Fibroblast of lung (primary cell): ENCODE measurements around the gene RND3. TPM values are rescaled to one million over a fixed set of nuclear protein-coding genes. Genes with fewer than 3 reads are reported as not detected.

Experiments used
- DNase-seq, 2 donors: peaks; one replicate each; pipeline versions ENCODE4 v3.0.0 to v3.0.0-alpha.2; 2010; ENCODE audit warnings: low read depth in 2 of 2
- H2AFZ ChIP-seq: 2 replicates; pipeline ENCODE4 v1.5.1; 2012; ENCODE audit warnings: low read length, control low read depth, inconsistent platforms
- H3K27ac ChIP-seq: 2 replicates; pipeline ENCODE4 v1.5.1; 2011; ENCODE audit warnings: low read length, control low read depth; ENCODE audit not compliant: insufficient read depth
- H3K27me3 ChIP-seq: 2 replicates; pipeline ENCODE4 v1.5.1; 2011; ENCODE audit warnings: mild to moderate bottlenecking, low read length; ENCODE audit not compliant: control insufficient read depth, insufficient read depth
- H3K36me3 ChIP-seq: 2 replicates; pipeline ENCODE4 v1.5.1; 2011; ENCODE audit warnings: low read length; ENCODE audit not compliant: control insufficient read depth, insufficient read depth
- H3K4me1 ChIP-seq: 2 replicates; pipeline ENCODE4 v1.5.1; 2011; ENCODE audit warnings: low read length; ENCODE audit not compliant: control insufficient read depth, insufficient read depth; ENCODE audit errors: extremely low read depth
- H3K4me2 ChIP-seq: 2 replicates; pipeline ENCODE4 v1.5.1; 2011; ENCODE audit warnings: low read length, control low read depth; ENCODE audit not compliant: insufficient read depth; ENCODE audit errors: extremely low read depth
- H3K4me3 ChIP-seq, 4 experiments: fragments of 200-600 bp in 1 of 4; sonication (generic) in 1 of 4; replicated peaks in 1 of 4; 2 replicates each; pipeline ENCODE4 v1.5.1; 2011 to 2016; ENCODE audit warnings: low read length in 4 of 4, low read depth in 3 of 4, mild to moderate bottlenecking in 3 of 4, control low read depth in 2 of 4, inconsistent platforms in 1 of 4, mixed read lengths in 1 of 4; ENCODE audit not compliant: insufficient read depth in 1 of 4; ENCODE audit errors: control extremely low read depth in 1 of 4
- H3K79me2 ChIP-seq: 2 replicates; pipeline ENCODE4 v1.5.1; 2012; ENCODE audit warnings: mild to moderate bottlenecking, low read length, inconsistent platforms; ENCODE audit not compliant: control insufficient read depth, insufficient read depth
- H3K9ac ChIP-seq: 2 replicates; pipeline ENCODE4 v1.5.1; 2011; ENCODE audit warnings: mild to moderate bottlenecking, low read length, control low read depth; ENCODE audit not compliant: insufficient read depth
- H3K9me3 ChIP-seq: 2 replicates; pipeline ENCODE4 v1.5.1; 2012; ENCODE audit warnings: low read depth, low read length; ENCODE audit not compliant: control insufficient read depth, insufficient read depth
- H4K20me1 ChIP-seq: 2 replicates; pipeline ENCODE4 v1.5.1; 2011; ENCODE audit warnings: low read length; ENCODE audit not compliant: control insufficient read depth, insufficient read depth; ENCODE audit errors: extremely low read depth
- EZH2 ChIP-seq: IDR thresholded peaks from 2 replicates; pipeline ENCODE4 v1.5.1; 2012; ENCODE audit warnings: low read length, control low read depth, mild to moderate bottlenecking; ENCODE audit errors: missing control alignments
- polyA plus RNA-seq, 2 donors: library from polyadenylated mRNA; depleted of rRNA in 1 of 2; stranded (reverse) in 1 of 2; unstranded in 1 of 2; fragments of >200 nt; gene quantifications; 2 replicates each; pipeline ENCODE4 v1.2.1, GENCODE V29; 2011 to 2012; ENCODE audit warnings: missing spikeins in 1 of 2
- total RNA-seq: library from RNA; depleted of rRNA; stranded (reverse); fragments of >200 nt; gene quantifications from 2 replicates; pipeline ENCODE4 v1.2.1, GENCODE V29; 2014
- TF ChIP-seq, protein P1 (sequence below), 2 donors: IDR thresholded peaks in 1 of 2; conservative IDR thresholded peaks in 1 of 2; 1 replicate in 1 of 2; 2 replicates in 1 of 2; pipeline ENCODE4 v1.5.1; 2011 to 2012; ENCODE audit warnings: low read length in 2 of 2, control low read depth in 1 of 2, inconsistent platforms in 1 of 2, low read depth in 1 of 2, mild to moderate bottlenecking in 1 of 2

Gene RND3
- total and polyA plus RNA-seq, 2 donors (not counting 1 experiment from before 2014, with no cell fraction given): 363 to 1,405 TPM

- Histone ChIP-seq H3K4me3 (no peak overlapping the region), H3K27me3 (no peaks in the 10 kb centered on the region), H3K9ac (no peak overlapping the region), H4K20me1 (no peaks in the 10 kb centered on the region), H3K4me2 (no peak overlapping the region), H3K27ac (no peak overlapping the region), H3K36me3 (no peaks in the 10 kb centered on the region), H3K4me1 (no peaks in the 10 kb centered on the region), H2AFZ (no peak overlapping the region), H3K9me3 (no peaks in the 10 kb centered on the region), H3K79me2 (no peaks in the 10 kb centered on the region)
- no peak for DNase-seq
- TF ChIP-seq, protein P1, sequence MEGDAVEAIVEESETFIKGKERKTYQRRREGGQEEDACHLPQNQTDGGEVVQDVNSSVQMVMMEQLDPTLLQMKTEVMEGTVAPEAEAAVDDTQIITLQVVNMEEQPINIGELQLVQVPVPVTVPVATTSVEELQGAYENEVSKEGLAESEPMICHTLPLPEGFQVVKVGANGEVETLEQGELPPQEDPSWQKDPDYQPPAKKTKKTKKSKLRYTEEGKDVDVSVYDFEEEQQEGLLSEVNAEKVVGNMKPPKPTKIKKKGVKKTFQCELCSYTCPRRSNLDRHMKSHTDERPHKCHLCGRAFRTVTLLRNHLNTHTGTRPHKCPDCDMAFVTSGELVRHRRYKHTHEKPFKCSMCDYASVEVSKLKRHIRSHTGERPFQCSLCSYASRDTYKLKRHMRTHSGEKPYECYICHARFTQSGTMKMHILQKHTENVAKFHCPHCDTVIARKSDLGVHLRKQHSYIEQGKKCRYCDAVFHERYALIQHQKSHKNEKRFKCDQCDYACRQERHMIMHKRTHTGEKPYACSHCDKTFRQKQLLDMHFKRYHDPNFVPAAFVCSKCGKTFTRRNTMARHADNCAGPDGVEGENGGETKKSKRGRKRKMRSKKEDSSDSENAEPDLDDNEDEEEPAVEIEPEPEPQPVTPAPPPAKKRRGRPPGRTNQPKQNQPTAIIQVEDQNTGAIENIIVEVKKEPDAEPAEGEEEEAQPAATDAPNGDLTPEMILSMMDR (conservative IDR thresholded peaks at IDR 0.05 in 1 of 2, IDR thresholded peaks at IDR 0.05 in 1 of 2; ENCODE audit: low read depth in 1 of 2, low read length in 2 of 2): no peak
- no peak for TF ChIP-seq EZH2
Measured at GRCh38 chr2:150507071-150507470, 19.6 kb upstream of the RND3 start.

GRCh38 chr2:150505178-150505577 is 17.7 kb upstream of the RND3 start:
- Histone ChIP-seq H3K27me3 (no peaks in the 10 kb centered on the region), H3K4me3 (no peak overlapping the region), H3K9me3 (no peaks in the 10 kb centered on the region), H3K4me1 (no peaks in the 10 kb centered on the region), H2AFZ (no peak overlapping the region), H3K79me2 (no peaks in the 10 kb centered on the region), H3K9ac (no peak overlapping the region), H3K27ac (no peak overlapping the region), H4K20me1 (no peaks in the 10 kb centered on the region), H3K36me3 (no peaks in the 10 kb centered on the region), H3K4me2 (no peak overlapping the region)
- TF ChIP-seq EZH2: no peak
- TF ChIP-seq, protein P1 (conservative IDR thresholded peaks at IDR 0.05 in 1 of 2, IDR thresholded peaks at IDR 0.05 in 1 of 2; ENCODE audit: low read depth in 1 of 2, low read length in 2 of 2): no peak
- no peak for DNase-seq

DNA sequence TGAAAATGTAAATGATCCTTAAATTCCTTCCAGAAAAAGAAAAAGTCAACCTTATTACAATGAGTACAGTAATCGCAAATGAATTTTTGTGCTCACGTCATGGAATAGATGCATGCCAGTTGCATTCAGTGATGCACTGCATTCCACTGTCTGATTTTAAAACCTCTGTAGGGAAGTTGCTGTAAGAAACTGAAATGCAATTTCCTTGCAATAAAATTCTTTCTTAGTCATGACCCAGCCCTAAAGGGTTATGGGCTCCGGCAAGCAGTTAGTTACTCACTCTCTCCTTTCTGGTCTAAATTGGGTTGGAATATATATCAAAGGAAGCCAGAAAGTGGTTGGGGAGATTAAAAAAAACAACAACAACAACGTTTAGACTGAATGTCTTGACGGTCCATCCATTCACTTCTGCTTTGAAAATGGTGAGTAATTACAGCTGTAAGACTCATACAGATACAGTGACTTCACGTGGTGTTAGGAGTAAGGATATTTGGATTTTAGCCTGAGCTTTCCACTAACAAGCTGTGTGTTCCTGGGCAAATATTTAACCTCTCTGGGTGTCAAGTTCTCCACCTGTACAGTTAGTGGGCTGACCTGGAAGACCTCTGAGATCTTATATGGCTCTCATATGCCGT is 8.6 kb upstream of the RND3 start:
- Histone ChIP-seq H2AFZ (no peak overlapping the region), H3K79me2 (no peaks in the 10 kb centered on the region), H3K4me2 (peak overlapping the region; percentile 34), H4K20me1 (no peaks in the 10 kb centered on the region), H3K4me3 (peak overlapping the region in 2 of 4 experiments; percentile 32 to 41), H3K27me3 (no peaks in the 10 kb centered on the region), H3K9ac (no peak overlapping the region), H3K4me1 (peaks cover 13% of the 10 kb centered on the region), H3K9me3 (no peaks in the 10 kb centered on the region), H3K36me3 (no peaks in the 10 kb centered on the region), H3K27ac (peak overlapping the region; percentile 78)
- DNase-seq: peak; percentile 95 to 98
- TF ChIP-seq, protein P1 (conservative IDR thresholded peaks at IDR 0.05 in 1 of 2, IDR thresholded peaks at IDR 0.05 in 1 of 2; ENCODE audit: low read depth in 1 of 2, low read length in 2 of 2): no peak
- TF ChIP-seq EZH2: no peak
